Astrocyte (in vitro differentiated cells and primary cell): ENCODE measurements around the gene SUGCT.

Source experiments
- EZH2 ChIP-seq: IDR thresholded peaks from 2 replicates; pipeline ENCODE4 v1.6.1; 2012; ENCODE audit warnings: mild to moderate bottlenecking, low read length, inconsistent platforms; ENCODE audit not compliant: insufficient read depth
- TF ChIP-seq, protein P1 (sequence below): IDR thresholded peaks from 2 replicates; pipeline ENCODE4 v1.5.1; 2011; ENCODE audit warnings: low read depth, mild to moderate bottlenecking, inconsistent platforms, low read length, moderate library complexity; ENCODE audit not compliant: insufficient read depth

DNA sequence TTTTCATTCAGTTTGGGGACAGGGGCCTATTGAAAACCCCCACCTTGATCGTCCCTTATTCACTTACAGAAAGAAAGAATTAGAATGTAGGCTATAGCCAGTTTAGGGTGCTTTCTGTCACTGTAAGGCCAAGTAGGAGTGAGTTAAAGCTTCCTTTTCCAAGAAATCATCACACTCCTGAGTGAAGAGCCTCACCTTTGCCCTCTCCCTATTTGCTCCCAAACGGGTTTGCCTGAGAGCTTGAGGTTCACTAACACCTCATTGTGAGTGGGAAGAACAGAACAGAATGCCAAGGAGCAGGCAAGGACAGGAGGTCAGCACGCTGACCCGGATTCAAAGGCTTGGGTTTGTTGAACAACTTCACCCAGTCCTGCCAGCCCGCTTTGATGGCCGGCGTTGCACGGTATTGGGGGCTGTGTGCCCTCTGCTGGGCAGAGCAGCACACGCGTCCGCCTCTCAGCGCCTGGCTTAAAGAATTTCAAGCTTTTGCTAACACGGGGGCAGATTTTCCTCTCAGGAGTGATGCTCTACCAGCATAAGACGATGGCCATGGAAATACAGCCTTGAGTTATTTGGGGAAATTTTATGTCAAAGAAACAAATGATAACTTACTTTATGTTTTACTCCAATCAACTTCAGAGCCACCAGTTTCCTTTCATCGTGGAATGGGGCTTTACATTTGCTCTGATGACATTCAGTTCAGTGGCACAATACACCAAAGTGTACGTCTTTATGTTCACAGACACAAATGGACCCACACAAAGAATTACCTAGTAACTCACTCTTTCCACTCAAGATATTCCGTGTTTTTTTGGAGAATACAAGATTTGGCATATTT is 470.0 kb downstream of the SUGCT start:
- TF ChIP-seq, protein P1, sequence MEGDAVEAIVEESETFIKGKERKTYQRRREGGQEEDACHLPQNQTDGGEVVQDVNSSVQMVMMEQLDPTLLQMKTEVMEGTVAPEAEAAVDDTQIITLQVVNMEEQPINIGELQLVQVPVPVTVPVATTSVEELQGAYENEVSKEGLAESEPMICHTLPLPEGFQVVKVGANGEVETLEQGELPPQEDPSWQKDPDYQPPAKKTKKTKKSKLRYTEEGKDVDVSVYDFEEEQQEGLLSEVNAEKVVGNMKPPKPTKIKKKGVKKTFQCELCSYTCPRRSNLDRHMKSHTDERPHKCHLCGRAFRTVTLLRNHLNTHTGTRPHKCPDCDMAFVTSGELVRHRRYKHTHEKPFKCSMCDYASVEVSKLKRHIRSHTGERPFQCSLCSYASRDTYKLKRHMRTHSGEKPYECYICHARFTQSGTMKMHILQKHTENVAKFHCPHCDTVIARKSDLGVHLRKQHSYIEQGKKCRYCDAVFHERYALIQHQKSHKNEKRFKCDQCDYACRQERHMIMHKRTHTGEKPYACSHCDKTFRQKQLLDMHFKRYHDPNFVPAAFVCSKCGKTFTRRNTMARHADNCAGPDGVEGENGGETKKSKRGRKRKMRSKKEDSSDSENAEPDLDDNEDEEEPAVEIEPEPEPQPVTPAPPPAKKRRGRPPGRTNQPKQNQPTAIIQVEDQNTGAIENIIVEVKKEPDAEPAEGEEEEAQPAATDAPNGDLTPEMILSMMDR = peak; percentile 74
- no peak for TF ChIP-seq EZH2
